PC-3 (cell line): ENCODE measurements around the gene NAA60.

Source experiments
- CTCF ChIP-seq: fragments of 300-600 bp; sonication (generic); conservative IDR thresholded peaks from 2 replicates; pipeline ENCODE4 v1.5.1; 2017; ENCODE audit warnings: antibody characterized with exemption, low read depth, mild to moderate bottlenecking, low read length
- EZH2phosphoT487 ChIP-seq: fragments of 300-600 bp; sonication (generic); IDR thresholded peaks from 2 replicates; pipeline ENCODE4 v1.6.1; 2018; ENCODE audit warnings: mild to moderate bottlenecking, antibody characterized with exemption, low read length, borderline replicate concordance

GRCh38 chr16:3470723-3471122 lies 27.2 kb downstream of the NAA60 start:
- TF ChIP-seq CTCF = no peak
- no peak for TF ChIP-seq EZH2phosphoT487
